Measurements from ENCODE around the gene NDUFS3. TPM values are rescaled to one million over a fixed set of nuclear protein-coding genes. Genes with fewer than 3 reads are reported as not detected.
"Not testable (repeated sequence)": the region's sequence is repeated elsewhere in the genome, so short reads cannot be mapped to it uniquely, and the experiment has no call there.

The NDUFS3 gene
- polyA plus RNA-seq, 3 donors = 162 to 168 (median 166) TPM

DNA sequence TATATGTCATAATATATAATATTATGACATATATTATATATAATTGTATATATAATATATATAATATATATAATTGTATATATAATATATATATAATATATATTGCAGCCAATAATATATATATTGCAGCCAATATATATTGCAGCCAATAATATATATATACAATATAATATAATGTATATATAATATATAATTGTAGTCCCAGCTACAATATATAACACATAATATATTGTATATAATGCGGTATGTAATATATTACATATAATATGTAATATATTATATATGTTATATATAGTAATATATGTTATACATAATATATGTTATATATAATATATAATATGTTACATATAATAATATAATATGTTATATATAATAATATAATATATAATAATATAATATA, 20.2 kb upstream of the NDUFS3 start:
- DNase-seq (ENCODE audit: low read depth in 3 of 3, low spot score in 2 of 3) = no peak

DNA sequence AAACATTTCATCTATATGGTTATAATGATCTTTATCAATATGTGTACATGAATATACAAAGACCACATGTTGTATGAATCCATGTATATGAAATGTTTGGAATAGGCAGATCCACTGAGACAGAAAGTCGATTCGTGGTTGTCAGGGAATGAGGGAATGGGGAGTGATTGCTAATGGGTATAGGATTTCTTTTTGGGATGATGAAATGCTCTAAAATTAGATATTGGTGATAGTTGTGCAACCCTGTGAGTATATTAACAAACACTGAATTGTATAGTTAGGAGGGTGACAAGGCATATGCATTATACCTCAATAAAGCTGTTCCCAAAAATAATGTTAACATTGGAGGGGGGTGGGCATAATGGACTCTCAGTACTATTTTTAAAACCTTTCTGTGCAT, 18.4 kb upstream of the NDUFS3 start:
- DNase-seq (ENCODE audit: low read depth in 3 of 3, low spot score in 2 of 3) = no peak

DNA sequence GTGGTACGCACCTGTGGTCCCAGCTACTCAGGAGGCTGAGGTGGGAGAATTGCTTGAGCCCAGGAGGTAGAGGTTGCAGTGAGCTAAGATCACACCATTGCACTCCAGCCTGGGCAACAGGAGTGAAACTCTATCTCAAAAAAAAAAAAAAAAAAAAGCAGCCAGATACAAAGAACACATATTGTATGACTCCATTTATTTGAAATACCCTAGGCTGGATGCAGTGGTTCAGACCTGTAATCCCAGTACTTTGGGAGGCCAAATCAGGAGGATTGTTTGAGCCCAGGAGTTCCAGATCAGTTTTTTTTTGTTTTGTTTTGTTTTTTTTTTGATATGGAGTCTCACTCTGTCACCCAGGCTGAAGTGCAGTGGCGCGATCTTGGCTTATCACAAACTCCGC, 16.5 kb upstream of the NDUFS3 start:
- DNase-seq (ENCODE audit: low read depth in 3 of 3, low spot score in 2 of 3) = not testable (repeated sequence)

DNA sequence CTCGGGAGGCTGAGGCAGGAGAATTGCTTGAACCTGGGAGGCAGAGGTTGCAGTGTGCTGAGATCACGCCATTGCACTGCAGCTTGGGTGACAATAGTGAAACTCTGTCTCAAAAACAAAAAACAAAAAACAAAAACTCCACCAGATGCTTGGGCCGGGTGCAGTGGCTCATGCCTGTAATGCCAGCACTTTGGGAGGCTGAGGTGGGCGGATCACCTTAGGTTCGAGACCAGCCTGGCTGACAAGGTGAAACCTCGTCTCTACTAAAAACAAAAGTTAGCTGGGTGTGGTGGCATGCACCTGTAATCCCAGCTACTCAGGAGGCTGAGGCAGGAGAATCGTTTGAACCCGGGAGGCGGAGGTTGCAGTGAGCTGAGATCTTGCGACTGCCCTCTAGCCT, 14.5 kb upstream of the NDUFS3 start:
- not testable (repeated sequence) for DNase-seq (ENCODE audit: low read depth in 3 of 3, low spot score in 2 of 3)

DNA sequence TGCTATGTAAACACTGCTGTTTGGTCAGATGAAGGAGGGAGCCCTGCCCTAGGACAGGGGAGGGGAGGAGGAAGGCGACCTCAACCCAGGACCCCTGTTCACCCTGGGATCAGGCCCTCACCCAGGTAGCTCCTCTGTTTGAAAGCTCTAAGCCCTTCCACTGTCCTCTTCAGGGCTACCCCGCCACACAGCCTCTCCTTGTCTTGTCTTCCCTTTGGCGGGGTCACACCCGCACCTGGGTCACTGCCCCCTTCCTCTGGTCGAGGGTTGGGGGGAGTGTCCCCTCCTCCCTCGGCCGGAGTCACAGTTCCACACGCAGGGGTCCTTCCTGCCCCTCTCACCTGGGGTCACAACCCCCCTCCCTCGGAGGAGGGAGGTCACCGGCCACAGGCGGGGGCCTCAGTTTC, 13.9 kb upstream of the NDUFS3 start:
- DNase-seq (ENCODE audit: low read depth in 3 of 3, low spot score in 2 of 3) = no peak

DNA sequence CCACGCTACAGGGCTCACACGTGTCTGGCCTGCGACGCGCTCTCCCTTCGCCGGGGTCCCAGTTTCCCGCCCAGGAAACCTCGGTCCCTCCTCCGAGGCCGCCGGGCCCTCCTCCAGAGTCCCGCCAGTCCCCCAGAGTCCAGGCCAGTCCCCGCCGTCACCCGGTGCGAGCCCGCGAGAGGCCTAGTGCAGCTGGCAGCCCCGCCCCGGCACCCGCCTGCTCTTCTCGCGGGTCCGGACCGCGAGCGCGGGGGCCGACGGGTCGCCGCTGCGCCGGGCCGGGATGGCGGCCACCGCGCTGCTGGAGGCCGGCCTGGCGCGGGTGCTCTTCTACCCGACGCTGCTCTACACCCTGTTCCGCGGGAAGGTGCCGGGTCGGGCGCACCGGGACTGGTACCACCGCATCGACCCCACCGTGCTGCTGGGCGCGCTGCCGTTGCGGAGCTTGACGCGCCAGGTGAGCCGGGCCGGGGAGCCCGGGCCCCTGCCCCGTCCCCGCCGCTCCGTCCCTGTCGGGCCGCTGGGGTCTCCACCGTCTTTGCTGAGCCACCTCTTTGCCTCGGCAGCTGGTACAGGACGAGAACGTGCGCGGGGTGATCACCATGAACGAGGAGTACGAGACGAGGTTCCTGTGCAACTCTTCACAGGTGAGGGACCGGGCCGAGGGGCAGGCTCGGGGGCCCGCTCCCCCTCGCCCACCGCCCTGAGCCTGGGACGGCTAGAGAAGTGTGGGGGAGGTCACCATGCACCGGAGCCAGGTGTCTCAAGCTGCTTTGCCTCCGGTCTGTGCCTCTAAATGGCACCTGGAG, 13.3 kb upstream of the NDUFS3 start, which contains the start of gene PTPMT1:
Gene PTPMT1 (plus strand): TSS at position 260 of the 809 bp plus-strand sequence. CDS start 24 bp downstream, at position 284.
- DNase-seq (ENCODE audit: low read depth in 3 of 3, low spot score in 2 of 3) = no peak

DNA sequence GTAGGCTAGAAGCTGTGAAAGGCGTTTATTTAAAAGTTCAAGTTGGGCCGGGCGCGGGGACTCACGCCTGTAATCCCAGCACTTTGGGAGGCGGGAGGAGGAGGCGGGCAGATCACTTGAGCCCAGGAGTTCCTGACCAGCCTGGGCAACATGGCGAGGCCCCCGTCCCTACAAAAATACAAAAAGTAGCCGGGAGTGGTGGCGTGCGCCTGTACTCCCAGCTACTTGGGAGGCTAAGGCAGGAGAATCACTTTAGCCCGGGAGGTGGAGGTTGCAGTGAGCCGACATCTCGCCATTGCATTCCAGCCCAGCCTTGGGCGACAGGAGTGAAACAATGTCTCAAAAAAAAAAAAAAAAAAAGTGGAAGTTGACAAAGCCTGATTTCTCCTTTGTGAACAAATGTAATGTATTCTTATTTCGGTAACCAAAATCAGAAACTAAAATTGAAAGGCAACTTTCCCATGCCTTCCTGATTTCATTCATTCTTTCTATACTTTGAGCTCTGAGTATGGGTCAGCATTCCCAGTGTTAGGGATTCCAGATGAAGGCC, 12.7 kb upstream of the NDUFS3 start:
- no peak for DNase-seq (ENCODE audit: low read depth in 3 of 3, low spot score in 2 of 3)

DNA sequence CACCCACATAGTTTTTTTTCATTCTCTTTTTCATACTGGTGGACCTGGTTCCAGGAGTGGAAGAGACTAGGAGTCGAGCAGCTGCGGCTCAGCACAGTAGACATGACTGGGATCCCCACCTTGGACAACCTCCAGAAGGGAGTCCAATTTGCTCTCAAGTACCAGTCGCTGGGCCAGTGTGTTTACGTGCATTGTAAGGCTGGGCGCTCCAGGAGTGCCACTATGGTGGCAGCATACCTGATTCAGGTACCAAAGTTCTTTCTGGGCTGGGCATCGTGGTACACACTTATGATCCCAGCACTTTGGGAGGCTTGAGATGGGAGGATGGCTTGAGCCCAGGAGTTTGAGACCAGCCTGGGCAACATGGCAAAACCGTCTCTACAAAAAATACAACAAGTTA, 9.2 kb upstream of the NDUFS3 start:
- no peak for DNase-seq (ENCODE audit: low read depth in 3 of 3, low spot score in 2 of 3)

DNA sequence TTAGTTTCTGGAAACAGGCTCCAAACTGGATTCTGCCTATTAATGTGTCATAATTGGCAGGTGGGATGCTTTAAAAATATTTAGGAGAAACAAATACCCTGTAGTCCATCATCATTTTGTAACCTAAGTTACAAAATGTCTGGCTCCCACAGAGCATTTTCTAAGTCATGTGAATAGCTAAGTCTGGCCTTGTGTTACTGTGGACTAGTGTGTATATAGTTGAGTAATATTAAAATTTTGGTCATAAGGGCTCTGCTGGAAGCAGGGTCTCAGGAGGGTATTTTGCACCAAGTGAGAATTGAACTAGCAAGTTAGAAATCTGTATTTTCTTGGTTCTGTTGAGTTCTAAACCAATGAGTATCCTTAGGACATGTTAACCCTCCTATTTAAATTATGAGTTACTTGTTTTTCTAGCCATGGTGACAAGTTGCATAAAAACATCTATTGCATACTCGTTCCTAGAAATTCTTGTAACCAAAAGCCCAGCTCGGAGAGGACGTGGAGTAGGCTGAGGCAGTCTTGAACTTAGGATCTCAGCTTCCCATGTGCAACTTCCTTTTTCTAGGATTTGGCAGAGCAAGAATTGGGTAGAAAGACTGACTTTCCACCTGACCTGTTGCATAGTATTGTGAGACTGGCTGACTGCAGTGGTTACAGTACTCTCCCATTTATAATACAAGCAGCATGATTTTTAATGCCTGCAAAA, 8.1 kb upstream of the NDUFS3 start:
- no peak for DNase-seq (ENCODE audit: low read depth in 3 of 3, low spot score in 2 of 3)

DNA sequence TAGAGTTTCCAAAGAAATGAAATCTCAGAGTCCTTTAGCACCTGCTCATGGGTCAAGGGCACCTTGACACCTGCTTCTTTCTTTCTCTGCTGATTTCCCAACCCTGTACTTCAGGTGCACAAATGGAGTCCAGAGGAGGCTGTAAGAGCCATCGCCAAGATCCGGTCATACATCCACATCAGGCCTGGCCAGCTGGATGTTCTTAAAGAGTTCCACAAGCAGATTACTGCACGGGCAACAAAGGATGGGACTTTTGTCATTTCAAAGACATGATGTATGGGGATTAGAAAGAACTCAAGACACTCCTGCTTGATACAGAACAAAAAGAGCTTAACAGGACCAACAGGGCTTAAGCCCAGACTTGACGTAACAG, 7.5 kb upstream of the NDUFS3 start:
- DNase-seq (ENCODE audit: low read depth in 3 of 3, low spot score in 2 of 3) = no peak

DNA sequence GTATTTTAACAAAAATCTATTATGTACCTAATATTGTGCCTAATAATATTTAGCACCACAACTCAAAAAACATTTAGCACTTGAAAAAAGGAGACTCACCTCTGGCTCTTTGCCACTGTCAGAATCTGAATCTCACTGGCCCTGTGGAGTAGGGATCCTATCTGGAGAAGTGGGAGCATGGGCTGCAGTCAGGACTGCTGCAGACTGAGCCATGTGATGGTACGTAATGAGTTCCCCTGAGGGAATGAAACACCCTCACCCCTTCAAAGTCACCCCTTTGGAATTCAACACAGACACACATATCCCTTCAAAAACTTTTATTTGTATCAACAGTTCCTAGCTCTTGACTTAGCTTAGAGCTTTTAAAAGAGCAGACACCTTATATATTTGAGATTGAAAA, 7.0 kb upstream of the NDUFS3 start:
- DNase-seq (ENCODE audit: low read depth in 3 of 3, low spot score in 2 of 3) = no peak

DNA sequence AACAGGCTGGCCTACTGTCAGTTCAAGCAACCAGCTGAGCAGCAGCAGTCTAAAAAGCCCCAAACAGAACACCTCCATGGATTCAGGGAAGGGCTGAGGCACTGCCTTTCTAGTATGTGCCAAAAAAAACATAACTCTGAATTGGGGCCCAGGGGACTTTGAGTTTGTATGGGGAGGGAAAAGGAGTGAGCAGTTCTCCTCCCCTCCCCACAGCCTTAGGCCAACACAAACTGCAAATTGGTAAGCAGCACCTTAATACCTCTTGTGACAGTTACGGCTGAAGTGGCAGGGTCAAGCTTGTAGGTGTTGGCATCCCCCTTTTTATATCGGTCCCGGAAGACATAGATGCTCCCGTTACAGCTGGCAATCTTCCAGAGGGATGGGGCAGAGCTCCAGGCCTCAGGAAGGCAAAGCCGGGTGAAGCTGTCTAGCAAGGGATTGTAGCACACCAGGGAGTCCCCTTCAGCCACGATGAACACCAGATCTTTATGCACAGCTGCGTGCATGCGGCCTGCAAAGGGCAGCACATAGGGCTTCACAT, 6.1 kb upstream of the NDUFS3 start:
- no peak for DNase-seq (ENCODE audit: low read depth in 3 of 3, low spot score in 2 of 3)

DNA sequence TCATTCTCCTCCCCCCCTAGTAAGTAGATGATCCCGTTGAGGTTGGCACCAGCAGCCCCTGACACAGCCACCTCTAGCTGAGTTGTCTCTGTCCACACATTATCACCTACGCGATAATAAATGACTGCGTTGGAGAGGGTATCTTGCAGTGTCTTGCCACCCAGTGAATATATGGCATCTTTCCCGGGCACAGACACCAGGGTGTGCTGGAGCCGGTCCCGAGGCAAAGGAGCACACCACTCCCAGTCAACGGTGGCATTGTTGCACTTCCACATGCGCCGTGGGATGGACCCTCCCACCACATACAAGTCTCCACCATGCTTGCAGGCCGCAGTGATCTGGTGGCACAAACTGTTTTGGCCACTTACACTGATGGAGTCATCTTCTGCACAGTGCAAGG, 5.6 kb upstream of the NDUFS3 start:
- no peak for DNase-seq (ENCODE audit: low read depth in 3 of 3, low spot score in 2 of 3)

DNA sequence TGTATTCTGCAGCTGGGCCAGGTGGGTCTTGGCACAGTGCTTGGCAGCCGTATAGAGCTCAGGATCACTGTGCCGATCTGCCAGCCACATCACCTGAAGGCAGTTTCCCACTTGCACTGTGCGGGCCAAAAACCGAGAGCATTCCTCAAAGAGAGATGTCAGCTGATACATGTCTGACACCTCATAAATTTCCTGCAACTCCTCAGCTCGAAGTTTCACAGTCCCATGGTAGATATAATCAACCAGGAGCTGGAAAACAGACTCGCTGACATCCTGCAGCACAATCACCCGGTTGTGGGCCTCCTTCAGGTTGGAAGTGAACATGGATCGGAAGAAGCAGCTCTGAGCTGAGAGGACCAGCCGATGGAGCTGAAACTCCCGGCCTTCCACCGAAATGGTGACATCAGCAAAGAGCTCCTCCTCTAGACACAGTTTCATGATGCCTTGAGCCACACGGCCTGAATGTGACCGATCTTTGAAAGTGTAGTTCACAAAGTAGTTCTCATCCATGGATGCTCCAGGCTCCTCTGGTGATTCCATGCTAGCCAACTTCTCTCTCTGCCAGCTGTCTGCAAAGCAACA, 1.3 kb upstream of the NDUFS3 start:
- DNase-seq (ENCODE audit: low read depth in 3 of 3, low spot score in 2 of 3) = no peak

DNA sequence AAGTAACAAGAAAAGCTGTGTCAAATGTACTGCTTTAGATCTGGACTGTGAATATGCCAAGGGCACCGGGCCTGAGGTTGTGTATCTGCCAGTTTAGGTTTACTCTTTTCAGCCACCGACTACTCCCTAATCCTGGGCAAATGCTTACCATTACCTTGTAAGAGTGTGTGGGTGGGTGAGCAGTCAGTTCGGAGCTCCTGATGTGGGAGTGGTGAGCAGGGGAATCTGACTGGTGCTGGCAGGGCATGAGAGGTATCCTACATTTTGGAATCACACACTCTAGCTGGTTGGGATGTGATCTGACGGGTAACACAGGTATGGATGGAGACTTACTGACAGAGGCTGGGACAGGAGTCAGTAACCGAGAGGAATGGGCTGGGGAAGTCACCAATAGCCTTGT, 5.0 kb downstream of the NDUFS3 start:
- no peak for DNase-seq (ENCODE audit: low read depth in 3 of 3, low spot score in 2 of 3)

DNA sequence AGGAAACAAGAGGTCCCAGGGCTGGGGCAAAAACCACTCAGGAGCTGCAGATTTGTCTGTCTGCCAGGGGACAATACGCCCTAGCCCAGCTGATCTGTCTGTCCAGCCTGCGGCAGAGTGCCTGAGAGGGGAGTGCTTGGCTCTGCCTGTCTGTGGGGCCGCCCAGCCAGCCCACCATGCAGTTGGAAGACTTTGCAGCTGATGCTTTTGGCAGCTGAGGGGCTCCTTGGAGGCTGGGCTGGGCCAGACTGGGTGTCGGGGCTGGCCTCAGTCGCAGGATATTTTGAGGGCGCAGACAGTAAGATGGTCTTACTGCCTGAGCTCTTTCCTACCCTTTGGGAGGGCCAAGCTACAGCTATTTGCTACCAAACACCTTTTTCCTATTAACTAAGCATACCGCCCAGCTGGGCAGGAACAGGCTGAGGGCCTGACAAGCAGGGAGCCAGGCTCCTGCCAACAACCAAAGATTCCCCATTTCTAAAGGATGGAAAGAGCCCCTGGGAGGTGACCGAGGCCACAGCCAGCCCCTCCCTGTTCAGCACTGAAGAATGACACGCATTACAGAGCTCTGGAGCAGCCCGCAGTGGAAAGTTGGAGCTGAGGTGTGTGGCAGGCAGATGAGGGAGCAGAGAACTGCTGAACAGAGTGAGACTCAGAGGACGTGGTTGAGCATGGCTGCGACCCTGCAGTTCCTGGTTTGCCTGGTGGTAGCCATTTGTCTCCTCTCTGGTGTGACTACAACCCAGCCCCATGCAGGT, 7.4 kb downstream of the NDUFS3 start, which contains the start of gene FAM180B:
Gene FAM180B (plus strand): TSS at position 581 of the 758 bp plus-strand sequence. CDS start 91 bp downstream, at position 672.
- no peak for DNase-seq (ENCODE audit: low read depth in 3 of 3, low spot score in 2 of 3)

DNA sequence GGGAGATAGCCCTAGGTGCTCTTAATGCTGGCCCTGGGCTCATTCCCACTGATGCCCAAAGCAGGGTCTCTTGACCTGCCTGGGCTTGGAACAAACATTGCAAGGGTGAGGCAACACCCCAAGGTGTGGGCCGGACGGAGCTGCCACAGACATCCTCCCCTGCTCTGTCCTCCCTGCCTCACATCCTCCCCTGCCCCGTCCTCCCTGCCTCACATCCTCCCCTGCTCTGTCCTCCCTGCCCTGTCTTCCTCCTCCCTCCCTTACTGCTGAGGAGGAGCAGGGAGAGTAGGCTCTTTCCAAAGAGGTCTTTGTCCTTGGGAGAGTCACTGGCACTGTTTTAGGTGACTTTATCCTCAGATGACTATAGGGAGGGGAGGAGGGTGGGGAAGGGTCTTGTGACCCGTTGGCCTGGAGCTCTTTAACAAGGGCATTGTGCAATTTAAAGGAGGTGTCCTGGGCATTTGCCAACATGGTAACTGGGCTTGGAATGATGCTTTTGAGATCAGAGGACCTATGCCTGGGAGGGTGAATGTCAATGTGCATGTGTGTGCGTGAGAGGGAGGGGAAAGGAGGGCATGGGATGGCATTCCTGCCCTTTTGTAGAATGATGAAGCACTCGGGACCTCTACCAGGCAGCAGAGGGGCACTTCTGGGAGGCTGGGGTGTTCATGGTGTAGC, 8.3 kb downstream of the NDUFS3 start:
- no peak for DNase-seq (ENCODE audit: low read depth in 3 of 3, low spot score in 2 of 3)

DNA sequence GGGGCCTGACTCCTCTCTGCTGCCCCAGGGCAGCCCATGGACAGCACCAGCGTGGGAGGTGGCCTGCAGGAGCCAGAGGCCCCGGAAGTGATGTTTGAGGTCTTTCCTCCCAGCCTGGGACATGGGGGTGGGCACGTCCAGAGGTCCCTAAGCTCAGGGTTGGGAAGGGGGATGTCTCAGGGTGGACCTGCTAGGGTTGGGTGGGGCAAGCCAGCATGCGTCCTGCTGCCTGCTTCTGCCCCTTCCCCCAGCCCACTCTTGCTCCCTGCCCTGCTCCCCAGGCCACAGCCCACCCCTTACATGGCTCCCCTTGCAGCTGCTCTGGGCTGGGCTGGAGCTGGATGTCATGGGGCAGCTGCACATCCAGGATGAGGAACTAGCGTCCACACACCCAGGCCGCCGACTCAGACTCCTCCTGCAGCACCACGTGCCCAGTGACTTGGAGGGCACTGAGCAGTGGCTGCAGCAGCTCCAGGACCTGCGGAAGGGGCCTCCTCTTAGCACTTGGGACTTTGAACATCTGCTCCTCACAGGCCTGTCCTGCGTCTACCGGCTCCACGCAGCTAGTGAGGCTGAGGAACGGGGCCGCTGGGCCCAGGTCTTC, 9.0 kb downstream of the NDUFS3 start:
- no peak for DNase-seq (ENCODE audit: low read depth in 3 of 3, low spot score in 2 of 3)

DNA sequence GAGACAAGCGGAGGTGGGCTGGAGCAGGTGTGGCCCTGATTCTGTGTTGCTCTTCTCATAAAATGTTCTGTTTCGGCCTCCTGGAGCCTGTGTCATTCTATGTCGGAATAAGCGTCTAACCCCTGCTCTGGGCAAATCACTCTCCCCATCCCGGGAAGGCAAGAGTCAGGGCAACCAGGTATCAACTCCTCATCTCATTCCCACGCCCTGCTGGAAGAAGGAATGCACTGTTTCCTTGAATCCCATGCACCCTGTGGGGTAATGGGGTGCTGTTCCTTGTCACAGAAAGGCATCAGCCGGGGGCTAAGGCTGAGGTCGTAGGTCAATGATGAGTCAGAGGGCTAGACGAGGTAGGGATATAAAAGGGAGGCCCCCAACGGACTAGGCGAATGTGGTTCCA, 10.2 kb downstream of the NDUFS3 start:
- no peak for DNase-seq (ENCODE audit: low read depth in 3 of 3, low spot score in 2 of 3)
